HG03097 (cell line): ENCODE measurements around the gene CATSPERB.
"Not testable (repeated sequence)": the region's sequence is repeated elsewhere in the genome, so short reads cannot be mapped to it uniquely, and the experiment has no call there.

ENCODE experiments used
- ATAC-seq: cut with Tn5 transposase; IDR thresholded peaks from one replicate; pipeline ENCODE4 v1.9.1; 2021; ENCODE audit not compliant: unreplicated experiment, low FRiP score

Gene CATSPERB

DNA sequence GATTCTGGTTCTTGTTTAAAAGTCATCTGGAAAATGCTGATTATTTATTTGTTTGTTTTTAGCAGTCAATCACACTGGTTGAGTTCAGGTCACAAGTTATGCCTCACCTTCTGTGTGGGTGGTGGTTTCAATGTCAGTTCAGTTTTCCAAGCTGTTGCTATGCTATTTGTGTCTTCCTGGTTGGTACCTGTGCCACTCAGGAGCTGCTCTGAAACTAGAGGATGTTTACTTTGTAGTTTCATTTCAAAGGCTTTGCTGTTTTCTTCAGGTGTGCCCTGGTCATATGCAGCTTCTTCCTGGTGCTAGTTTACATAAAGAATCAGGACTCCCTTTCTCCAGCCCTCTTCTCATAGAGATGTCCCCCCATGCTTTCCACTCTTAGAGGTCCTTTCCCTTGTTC, 146.0 kb downstream of the CATSPERB start:
- no peak for ATAC-seq

DNA sequence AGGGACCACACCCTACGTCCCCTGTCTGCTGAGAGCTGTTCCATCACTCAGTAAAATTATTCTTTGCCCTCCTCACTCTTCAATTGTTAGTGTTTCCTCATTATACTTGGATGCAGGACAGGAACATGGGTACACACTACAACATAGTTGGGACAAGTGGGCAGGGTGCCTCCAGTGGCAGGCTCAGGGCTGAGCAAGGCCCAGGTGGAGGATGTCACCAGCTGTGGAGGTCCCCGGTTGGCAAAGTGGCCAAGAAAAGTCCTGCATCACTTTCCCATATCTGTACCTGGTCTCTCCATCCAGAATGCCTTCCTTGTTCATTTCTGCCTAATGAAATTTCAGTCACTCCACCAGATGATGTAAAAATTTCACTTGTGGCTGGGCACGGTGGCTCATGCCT, 149.1 kb downstream of the CATSPERB start:
- no peak for ATAC-seq

DNA sequence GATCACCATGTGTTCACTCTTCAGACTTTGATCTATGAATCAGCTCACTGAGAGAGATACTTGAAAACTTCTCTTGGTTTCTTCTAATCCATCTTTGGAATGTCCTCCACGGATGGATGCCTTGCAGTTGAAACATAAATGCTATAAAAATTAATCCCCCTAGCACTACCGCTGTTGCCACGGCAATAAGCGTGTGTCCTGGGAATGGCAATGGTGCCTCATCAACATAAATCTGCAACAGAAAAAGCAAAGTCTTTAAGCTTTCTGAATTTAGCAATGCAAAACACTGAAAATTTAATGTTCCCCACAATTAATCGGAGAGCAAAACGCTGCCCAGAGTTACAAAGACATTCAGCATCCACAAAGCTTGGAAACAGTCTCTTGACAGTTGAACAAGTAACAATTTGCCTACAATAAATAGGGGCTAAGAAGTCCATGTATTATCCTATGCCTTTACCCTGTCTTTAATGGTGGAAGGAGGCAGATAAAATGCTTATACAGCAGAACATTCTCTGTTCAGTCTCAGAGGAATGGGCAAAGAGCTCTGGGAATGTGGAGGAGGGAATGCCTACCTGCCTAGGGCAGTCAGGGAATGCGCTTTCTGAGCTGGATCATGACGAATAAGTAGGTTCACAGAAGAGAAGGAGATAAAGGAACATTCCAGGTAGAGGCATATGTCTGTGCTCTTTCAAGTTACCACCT, 150.9 kb downstream of the CATSPERB start:
- no peak for ATAC-seq

DNA sequence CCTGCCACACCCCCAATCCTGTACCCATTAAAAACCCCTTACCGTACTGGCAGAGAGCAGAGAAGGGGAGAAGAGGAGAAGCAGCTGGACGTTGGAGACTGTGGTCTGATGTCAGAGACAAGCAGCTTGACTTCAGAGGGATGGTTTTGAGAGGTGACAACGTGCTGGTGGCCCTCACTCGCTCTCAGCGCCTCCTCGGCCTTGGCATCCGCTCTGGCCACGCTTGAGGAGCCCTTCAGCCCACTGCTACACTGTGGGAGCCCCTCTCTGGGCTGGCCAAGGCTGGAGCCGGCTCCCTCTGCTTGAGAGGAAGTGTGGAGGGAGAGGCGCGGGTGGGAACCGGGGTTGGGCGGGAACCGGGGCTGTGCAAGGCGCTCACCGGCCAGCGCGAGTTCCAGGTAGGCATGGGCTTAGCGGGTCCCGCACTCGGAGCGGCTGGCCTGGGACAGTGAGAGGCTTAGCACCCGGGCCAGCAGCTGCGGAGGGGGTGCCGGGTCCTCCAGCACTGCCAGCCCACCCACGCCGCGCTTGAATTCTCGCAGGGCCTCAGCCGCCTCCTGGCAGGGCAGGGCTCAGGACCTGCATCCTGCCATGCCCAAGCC, 154.2 kb downstream of the CATSPERB start:
- ATAC-seq = no peak

DNA sequence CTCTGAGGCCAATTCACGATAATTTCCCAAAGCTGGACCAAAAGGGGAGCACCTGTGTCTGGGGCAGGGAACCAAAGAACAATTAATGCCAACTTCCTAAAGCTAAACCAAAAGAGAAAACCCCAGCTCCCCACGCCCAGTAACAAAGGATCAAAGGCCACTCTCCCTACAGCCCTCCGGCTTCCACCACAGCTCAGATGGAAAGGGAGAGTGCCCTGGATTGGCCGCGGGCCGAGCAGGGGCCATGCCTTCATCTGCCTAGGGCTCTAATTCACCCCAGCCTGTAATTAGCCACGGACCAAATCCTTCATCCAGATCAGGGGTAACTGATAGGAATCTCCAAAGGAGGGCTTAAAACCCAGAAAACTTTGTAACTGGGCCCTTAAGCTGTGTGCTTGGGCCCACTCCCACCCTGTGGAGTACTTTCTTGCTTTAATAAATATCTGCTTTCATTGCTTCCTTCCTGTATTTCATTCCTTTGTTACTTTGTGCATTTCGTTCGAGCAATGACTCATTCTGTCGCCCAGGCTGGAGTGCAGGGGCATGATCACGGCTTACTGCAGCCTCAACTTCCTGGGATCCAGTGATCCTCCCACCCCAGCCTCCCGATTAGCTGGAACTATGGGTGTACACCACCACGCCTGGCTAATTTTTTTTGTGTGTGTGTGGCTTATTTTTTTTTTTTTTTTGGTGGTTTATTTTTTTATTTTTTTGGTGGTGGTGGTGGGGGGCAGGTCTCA, 156.2 kb downstream of the CATSPERB start:
- no peak for ATAC-seq

DNA sequence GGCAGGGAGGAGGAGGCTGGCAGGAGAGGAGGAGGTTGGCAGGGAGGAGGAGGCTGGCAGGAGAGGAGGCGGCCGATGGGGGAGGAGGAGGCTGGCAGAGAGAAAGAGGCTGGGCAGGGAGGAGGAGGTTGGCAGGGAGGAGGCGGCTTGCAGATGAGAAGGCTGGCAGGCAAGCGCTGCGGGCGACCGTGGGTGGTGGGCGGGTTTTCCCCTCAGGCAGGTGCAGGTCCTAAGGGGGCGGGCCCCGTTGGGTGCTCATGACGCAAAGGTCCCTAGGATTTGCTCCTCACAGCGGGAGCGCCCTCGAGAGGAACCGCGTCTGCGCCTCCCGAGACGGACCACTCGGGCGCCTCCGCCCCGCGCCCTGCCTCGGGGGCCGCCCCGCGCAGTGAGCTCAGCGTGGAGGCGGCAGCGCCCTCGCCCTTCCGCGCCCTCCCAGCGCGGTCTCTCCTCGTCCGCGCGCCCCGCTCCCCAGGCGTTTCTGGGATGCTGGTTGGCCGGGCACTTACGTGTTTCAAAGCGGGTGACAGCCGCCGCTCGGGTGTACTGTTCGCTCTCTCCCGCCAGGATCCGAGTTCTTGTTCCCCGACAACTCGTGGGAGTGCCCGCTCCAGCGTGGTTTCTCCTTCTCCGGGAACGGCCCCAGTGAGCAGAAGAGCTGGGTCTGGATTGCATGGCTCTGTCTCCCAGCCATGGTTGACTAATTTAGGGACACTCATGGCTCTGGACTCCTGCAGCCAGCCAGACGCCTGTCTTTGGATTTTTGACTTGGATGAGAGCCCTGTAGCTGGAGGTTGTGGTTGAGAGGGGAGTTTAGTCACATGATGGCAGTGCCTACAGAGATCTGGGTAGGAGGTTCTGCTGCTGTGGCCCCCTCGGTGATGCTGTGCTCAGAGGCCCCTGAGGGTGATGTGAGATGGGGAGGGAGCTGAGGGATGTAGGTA, 157.7 kb downstream of the CATSPERB start:
- ATAC-seq = no peak

DNA sequence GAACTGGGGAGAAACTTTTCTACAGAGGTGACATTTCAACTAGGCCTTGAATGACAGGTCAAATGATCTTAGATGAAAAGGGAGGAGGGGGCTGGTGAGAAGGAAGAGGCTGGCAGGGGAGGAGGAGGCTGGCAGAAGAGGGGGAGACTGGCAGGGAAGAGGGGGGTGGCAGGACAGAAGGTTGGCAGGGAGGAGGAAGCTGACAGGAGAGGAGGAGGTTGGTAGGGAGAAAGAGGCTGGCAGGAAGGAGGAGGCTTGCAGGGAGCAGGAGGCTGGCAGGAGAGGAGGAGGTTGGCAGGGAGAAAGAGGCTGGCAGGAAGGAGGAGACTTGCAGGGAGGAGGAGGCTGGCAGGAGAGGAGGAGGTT, 158.4 kb downstream of the CATSPERB start:
- no peak for ATAC-seq

DNA sequence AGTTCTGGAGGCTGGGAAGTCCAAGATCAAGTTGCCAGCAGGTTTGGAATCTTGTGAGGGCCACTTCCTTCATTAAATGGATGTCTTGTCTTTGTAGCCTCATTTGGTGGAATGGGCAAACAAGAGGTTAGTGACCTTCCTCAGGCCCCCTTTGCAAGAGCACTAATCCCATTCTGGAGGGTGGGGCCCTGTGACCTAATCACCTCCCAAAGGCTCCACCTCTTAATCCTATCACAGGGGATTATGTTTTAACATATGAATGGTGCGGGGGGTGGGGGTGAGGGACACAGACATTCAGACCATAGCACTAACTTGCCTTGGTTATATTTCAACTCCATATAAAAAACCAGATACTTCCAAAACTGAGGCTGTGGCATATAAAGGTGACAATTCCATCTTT, 161.9 kb downstream of the CATSPERB start:
- no peak for ATAC-seq

DNA sequence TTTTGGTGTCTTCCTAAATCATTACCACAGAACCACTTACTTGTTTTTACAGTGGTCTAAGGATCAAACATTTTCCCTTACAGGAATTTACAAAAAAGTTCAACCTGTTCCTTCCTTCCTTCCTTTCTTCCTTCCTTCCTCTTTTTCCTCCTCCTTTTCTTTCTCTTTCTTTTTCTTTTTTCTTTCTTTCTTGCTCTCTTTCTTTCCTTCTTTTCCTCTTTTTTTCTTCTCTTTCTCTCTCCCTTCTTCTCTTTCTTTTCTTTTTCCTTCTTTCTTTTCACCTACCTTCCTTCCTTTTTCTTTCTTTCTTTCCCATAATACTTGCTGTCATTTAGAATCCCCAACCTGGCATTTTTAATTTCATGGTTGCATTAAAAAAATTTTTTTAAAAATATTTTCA, 162.6 kb downstream of the CATSPERB start:
- ATAC-seq = no peak

DNA sequence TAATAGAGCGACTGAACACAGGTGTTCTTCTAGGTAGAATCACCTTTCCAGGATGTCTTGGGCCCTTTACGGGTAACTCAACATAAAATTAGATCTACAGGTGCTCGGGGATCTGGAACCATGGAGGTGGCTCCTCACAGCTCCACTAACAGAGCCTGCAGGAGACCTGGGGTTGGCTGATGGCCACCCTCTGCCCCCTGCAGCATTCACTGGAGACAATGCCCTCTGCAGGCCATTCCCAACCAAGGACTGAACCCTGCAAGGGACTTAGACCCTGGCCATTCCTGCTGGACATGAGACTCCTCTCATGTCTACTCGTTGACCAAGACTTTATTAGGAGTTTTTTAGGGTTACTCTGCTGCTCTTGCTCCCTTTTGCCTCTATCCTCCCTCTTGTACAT, 163.3 kb downstream of the CATSPERB start:
- ATAC-seq = no peak

DNA sequence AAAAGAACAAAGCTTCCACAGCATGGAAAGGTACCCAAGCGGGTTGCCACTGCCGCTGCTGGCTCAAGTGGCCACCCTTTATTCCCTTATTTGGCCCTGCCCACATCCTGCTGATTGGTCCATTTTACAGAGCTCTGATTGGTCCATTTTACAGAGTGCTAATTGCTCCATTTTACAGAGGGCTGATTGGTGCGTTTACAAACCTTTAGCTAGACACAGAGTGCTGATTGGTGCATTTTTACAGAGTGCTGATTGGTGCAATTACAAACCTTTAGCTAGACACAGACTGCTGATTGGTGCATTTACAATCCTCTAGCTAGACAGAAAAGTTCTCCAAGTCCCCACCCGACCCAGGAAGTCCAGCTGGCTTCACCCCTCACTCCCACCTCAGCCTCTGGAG, 164.1 kb downstream of the CATSPERB start:
- not testable (repeated sequence) for ATAC-seq

DNA sequence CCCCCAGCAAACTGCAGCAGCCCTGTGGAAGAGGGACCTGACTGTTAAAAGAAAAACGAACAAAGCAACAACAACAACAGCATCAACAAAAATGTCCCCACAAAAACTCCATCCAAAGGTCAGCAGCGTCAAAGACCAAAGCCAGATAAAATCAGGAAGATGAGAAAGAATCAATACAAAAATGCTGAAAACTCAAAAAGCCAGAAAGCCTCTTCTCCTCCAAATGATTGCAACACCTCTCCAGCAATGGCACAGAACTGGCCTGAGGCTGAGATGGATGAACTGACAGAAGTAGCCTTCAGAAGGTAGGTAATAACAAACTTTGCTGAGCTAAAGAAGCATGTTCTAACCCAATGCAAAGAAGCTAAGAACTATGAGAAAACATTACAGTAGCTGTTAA, 176.4 kb downstream of the CATSPERB start:
- ATAC-seq = no peak

DNA sequence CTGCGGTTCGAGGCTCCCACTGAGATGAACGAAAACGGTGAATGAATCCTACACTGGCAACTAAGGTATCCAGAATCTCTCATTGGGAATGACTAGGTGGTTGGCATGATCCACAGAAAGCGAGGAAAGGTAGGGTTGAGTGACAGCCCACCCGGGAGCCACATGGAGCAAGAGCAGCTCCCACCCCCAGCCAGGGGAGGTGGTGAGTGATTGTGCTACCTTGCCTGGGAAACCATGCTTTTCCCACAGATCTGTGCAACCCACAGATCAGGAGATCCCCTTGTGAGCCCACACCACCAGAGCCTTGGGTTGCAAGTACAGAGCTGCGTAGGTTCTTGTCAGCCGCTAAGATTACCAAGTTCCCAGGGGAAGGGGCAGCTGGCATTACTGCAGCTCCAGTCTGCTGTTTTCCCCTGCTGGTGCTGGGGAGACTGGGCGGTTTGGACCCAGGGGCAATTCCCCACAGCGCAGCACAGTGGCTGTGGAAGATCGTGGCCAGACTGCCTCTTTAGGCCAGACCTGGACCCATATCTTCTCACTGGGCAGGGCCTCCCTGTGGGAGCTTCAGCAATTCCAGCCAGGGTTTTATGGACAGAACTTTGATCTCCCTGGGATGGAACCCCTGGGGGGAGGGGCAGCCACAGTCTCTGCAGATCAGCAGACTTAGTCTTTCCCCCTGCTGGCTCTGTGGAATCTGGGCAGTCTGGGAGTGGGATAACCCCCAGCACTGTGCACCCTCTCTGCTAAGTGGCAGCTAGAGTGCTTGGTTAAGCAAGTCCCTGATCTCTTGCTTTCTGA, 177.2 kb downstream of the CATSPERB start:
- ATAC-seq = no peak

DNA sequence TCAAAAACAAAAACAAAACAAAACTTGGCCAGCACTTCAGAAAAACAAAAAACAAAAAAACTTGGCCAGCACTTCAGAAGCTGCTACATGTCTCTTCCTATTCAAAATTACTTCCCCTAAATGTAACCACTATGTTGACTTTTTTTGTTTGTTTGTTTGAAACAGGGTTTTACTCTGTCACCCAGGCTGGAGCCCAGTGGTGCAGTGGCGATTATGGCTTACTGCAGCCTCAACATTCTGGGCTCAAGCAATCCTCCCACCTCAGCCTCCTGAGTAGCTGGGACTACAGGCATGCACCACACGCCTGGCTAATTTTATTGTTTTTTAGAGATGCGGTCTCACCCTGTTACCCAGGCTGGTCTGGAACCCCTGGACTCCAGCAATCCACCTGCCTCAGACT, 183.8 kb downstream of the CATSPERB start:
- no peak for ATAC-seq

DNA sequence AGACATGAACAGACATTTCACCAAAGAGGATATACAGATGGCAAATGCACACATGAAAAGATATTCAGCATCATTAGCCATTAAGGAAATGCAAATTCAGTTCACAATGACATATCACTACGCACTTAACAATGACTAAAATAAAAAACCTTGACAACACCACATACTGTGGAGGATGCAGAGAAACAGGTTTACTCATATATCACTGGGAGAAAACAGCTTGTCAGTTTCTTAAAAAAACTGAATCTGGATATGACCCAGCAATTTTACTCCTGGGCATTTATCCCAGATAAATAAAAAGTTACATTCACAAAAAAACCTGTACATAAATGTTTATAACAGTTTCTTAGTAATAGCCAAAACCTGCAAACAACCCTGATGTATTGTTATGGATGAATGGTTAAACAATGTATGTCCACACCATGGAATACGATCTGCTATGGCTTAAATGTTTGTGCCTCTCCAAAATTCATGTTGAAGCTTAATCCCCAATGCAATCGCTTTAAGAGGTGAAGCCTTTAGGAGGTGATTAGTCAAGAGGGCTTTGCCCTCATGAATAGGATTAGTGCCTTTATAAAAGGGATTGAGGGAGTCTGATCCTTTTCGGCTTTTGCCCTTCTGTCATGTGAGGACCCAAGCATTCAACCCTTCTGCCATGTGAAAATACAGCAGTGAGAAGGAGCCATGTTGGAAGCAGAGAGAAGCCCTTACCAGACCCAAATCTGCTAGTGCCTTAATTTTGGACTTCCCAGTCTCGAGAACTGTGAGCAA, 185.8 kb downstream of the CATSPERB start:
- ATAC-seq = no peak

DNA sequence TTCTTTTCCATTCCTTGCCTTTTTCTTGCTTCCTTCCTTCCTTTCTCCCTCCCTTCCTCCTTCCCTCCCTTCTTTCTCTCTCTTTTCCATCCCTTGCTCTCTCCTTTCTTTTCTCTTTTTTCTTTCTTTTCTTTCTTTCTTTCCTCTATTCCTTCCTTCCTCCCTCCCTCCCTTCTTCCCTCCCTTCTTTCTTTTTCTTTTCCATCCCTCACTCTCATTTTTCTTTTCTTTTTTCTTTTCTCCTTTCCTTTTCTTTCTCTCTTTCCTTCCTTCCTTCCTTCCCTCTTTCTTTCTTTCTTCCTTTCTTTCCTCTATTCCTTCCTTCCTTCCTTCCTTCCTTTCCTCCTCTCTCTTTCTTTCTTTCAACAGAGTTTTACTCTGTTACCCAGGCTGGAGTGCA, 186.7 kb downstream of the CATSPERB start:
- no peak for ATAC-seq

DNA sequence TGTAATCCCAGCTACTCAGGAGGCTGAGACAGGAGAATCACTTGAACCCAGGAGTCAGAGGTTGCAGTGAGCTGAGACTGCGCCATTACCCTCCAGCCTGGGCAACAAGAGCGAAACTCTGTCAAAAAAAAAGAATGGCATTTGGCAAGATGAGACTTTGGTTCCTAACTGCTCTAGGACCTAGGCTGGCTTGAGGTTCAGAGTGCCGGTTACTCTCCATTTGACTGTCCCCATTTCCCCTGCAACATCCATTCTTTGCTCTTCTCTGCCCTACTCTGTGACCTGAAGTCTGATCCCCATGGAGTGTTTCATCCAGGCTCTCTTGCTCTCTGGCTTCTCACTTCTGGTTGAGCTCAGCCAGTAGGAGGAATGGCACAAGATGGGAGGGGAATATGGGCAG, 195.6 kb downstream of the CATSPERB start:
- ATAC-seq = no peak

DNA sequence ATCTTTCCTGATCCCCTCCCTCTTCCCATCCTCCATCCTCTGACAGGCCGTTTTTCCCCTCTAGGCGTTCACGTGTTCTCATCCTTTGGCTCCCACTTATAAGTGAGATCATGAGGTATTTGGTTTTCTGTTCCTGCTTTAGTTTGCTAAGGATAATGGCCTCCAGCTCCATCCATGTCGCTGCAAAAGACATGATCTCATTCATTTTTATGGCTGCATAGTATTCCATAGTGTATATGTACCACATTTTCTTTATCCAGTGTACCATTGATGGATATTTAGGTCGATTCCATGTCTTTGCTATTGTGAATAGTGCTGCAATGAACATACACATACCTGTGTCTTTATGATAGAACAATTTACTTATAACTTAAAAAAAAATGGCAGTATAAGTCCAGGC, 197.8 kb downstream of the CATSPERB start:
- ATAC-seq = not testable (repeated sequence)

DNA sequence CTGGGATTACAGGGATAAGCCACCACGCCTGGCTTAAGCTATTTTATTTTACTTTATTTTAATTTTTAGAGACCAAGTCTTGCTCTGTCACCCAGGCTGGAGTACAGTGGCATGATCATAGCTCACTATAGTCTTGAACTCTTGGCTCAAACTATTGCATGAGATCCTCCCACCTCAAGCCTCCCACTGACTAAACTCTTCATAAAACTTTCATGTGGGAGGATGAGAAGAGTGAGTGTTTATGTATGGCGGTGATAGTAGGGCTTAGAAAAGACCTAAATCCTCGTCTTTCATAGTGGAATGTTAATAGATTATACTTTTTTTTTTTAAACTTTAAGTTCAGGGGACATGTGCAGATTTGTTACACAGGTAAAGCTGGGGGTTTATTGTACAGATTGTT, 198.3 kb downstream of the CATSPERB start:
- no peak for ATAC-seq
